ENCODE measurements around the gene TSPAN9. TPM values are rescaled to one million over a fixed set of nuclear protein-coding genes. Genes with fewer than 3 reads are reported as not detected.

The TSPAN9 gene
- total and polyA plus RNA-seq, 10 of the 15 experiments (the other 5 are each of a cell fraction or from before 2014, with no cell fraction given): 0.03 to 1.0 (median 0.12) TPM; not detected in 5

GRCh38 chr12:3135522-3136461 is 58.6 kb downstream of the TSPAN9 start:
- ChIA-PET POLR2A (no interaction called here), RAD21 (ENCODE audit: unreplicated experiment) (interaction anchor here (1.4 to 3.4 kb wide), 2 partner anchors 139 to 142 kb away, joined by 4 to 17 read pairs; no protein-coding TSS in a partner anchor), CTCF (interaction anchor here (0.7 to 3.9 kb wide), 13 partner anchors 12 to 668 kb away, joined by 3 to 27 read pairs (median 4); no protein-coding TSS in a partner anchor), SMC1A (ENCODE audit: uncharacterized antibody, unreplicated experiment) (interaction anchor here (0.6 to 1.5 kb wide), 3 partner anchors 139 to 889 kb away, joined by 3 to 5 read pairs (median 5); no protein-coding TSS in a partner anchor)
- intact Hi-C loops (cut with micrococcal nuclease; ENCODE audit: unreplicated experiment) (loop anchor here (1.0 kb wide), 2 partner anchors 68 to 140 kb away; no protein-coding TSS in a partner anchor), in situ Hi-C loops (cut with MboI) (loop anchor here (5.0 kb wide), 1 partner anchor 72 kb away; no protein-coding TSS in a partner anchor)
- no peaks in the 10 kb centered on the region for H3K9me3 ChIP-seq (replicated peaks; ENCODE audit: control insufficient read depth, insufficient read depth, low read length)
- peak; percentile 94 for ATAC-seq
- H4K20me1 ChIP-seq (ENCODE audit: control insufficient read depth, insufficient read depth): no peaks in the 10 kb centered on the region
- H3K4me2 ChIP-seq (ENCODE audit: control insufficient read depth, insufficient read depth): no peak overlapping the region
- peaks cover 2 to 8% of the 10 kb centered on the region in 2 experiments; a peak in 3 of 4 replicates for H3K27me3 ChIP-seq (replicated peaks in 1 of 2; ENCODE audit: control insufficient read depth in 2 of 2, insufficient read depth in 2 of 2, low read length in 1 of 2)
- 25% methylated on average over 19 of the region's 19 CpGs for WGBS (ENCODE audit: insufficient coverage, insufficient replicate concordance, low lambda C conversion rate, missing lambda C conversion rate)
- FAIRE-seq: peak; percentile 93
- H3K4me1 ChIP-seq (ENCODE audit: control insufficient read depth, insufficient read depth, low read length): no peaks in the 10 kb centered on the region
- no peak overlapping the region for H3K27ac ChIP-seq (ENCODE audit: control insufficient read depth, insufficient read depth)
- H3K4me3 ChIP-seq: no peak overlapping the region
- no peaks in the 10 kb centered on the region for H3K36me3 ChIP-seq (ENCODE audit: control insufficient read depth in 2 of 2, insufficient read depth in 2 of 2, low read length in 1 of 2)
- no TSS peak for BruUV-seq (replicated peaks)
- H3K79me2 ChIP-seq (ENCODE audit: control insufficient read depth, insufficient read depth, low read length): no peaks in the 10 kb centered on the region
- H2AFZ ChIP-seq (ENCODE audit: control insufficient read depth, low read depth, low read length): no peak overlapping the region
- DNase-seq (ENCODE audit: low read depth, low spot score): peak; percentile 20
- no peak overlapping the region for H3K9ac ChIP-seq (ENCODE audit: control insufficient read depth, insufficient read depth, low read length)
- TF ChIP-seq BHLHE40 (IDR thresholded peaks at IDR 0.05; ENCODE audit: borderline replicate concordance in 1 of 2, low read depth in 2 of 2, low read length in 1 of 2): no peak
- no peak for TF ChIP-seq ZNF592 (IDR thresholded peaks at IDR 0.05)
- no peak for TF ChIP-seq BCL11A (IDR thresholded peaks at IDR 0.05; ENCODE audit: low read depth, low read length)
- TF ChIP-seq RAD21 (IDR thresholded peaks at IDR 0.05; ENCODE audit: insufficient read depth, low read depth, low read length): peak; percentile 81
- TF ChIP-seq PRDM15 (CRISPR knock-in tag; IDR thresholded peaks at IDR 0.05): no peak
- no peak for TF ChIP-seq ZNF274 (IDR thresholded peaks at IDR 0.05; ENCODE audit: insufficient read depth, insufficient read length)
- peak; percentile 77 for TF ChIP-seq SMC3 (IDR thresholded peaks at IDR 0.05; ENCODE audit: borderline replicate concordance, low read length)
- no peak for TF ChIP-seq STAT3 (IDR thresholded peaks at IDR 0.05; ENCODE audit: low read depth, low read length)
- TF ChIP-seq BACH1 (IDR thresholded peaks at IDR 0.05; ENCODE audit: borderline replicate concordance): no peak
- peak; percentile 71 to 82 (median 72) for TF ChIP-seq CTCF (IDR thresholded peaks at IDR 0.05 in 2 of 3, conservative IDR thresholded peaks at IDR 0.05 in 1 of 3; ENCODE audit: control insufficient read depth in 2 of 3, extremely low read depth in 1 of 3, insufficient read depth in 1 of 3, low read depth in 3 of 3, low read length in 3 of 3)
- no peak for TF ChIP-seq CHD1 (IDR thresholded peaks at IDR 0.05; ENCODE audit: low read depth, low read length)
